UCSD-AML1 (cell line): Measurements from ENCODE around the gene DBF4.
"Not testable (repeated sequence)": the region's sequence is repeated elsewhere in the genome, so short reads cannot be mapped to it uniquely, and the experiment has no call there.

Experiments used
- DNase-seq: peaks from one replicate; lab custom pipeline; 2025; ENCODE audit not compliant: unreplicated experiment; lab: John Stamatoyannopoulos, UW

DBF4 gene

GRCh38 chr7:87876040-87876868 lies at the start of gene DBF4, which contains the start of gene SLC25A40:
Gene DBF4 (plus strand): TSS chr7:87876493. CDS start chr7:87876733, 240 bp downstream.
Gene SLC25A40 (minus strand): TSS chr7:87876360. CDS start chr7:87858727, 17,633 bp downstream.
- DNase-seq: peak; percentile 91

- DNase-seq: not testable (repeated sequence)
These were observed 47.9 kb upstream of the DBF4 start for GRCh38 chr7:87828383-87828782.

- DNase-seq: no peak
These were observed 45.2 kb upstream of the DBF4 start for GRCh38 chr7:87831097-87831496.

GRCh38 chr7:87833130-87833529 lies 43.2 kb upstream of the DBF4 start:
- no peak for DNase-seq

GRCh38 chr7:87837597-87837996 lies 38.7 kb upstream of the DBF4 start:
- no peak for DNase-seq

GRCh38 chr7:87850836-87851593 lies 25.3 kb upstream of the DBF4 start:
- DNase-seq: no peak

GRCh38 chr7:87852306-87852705 lies 24.0 kb upstream of the DBF4 start:
- DNase-seq: no peak

- no peak for DNase-seq
These were observed 22.9 kb upstream of the DBF4 start for GRCh38 chr7:87853237-87853864.

- no peak for DNase-seq
These were observed 17.7 kb upstream of the DBF4 start for GRCh38 chr7:87858417-87859100.

GRCh38 chr7:87866089-87866488 lies 10.2 kb upstream of the DBF4 start:
- DNase-seq: no peak

- not testable (repeated sequence) for DNase-seq
These were observed 9.8 kb upstream of the DBF4 start for GRCh38 chr7:87866533-87866932.

GRCh38 chr7:87870471-87870870 lies 5.8 kb upstream of the DBF4 start:
- no peak for DNase-seq

- no peak for DNase-seq
These were observed 3.9 kb upstream of the DBF4 start for GRCh38 chr7:87872346-87872745.

- DNase-seq: not testable (repeated sequence)
These were observed 3.0 kb upstream of the DBF4 start for GRCh38 chr7:87873328-87873727.

- no peak for DNase-seq
These were observed 2.2 kb upstream of the DBF4 start for GRCh38 chr7:87874066-87874465.

GRCh38 chr7:87875151-87876039 lies 898 bp upstream of the DBF4 start:
- peak; percentile 37 for DNase-seq

GRCh38 chr7:87876869-87877234 lies 559 bp downstream of the DBF4 start:
- peak; percentile 49 for DNase-seq

GRCh38 chr7:87877366-87878040 lies 1.2 kb downstream of the DBF4 start:
- DNase-seq: no peak

GRCh38 chr7:87878208-87878735 lies 2.0 kb downstream of the DBF4 start:
- no peak for DNase-seq
